MCF 10A (cell line): Measurements from ENCODE around the gene ZPBP. TPM values are rescaled to one million over a fixed set of nuclear protein-coding genes. Genes with fewer than 3 reads are reported as not detected.

Experiments
- Bru-seq: library from RNA; stranded (reverse); fragments of 400-500 nt; gene quantifications from one replicate; lab custom pipeline; 2021; lab: Mats Ljungman, UMichigan
- BruChase-seq, 2 experiments: library from RNA; stranded (reverse); fragments of 400-500 nt; gene quantifications; one replicate each; lab custom pipeline; 2021; lab: Mats Ljungman, UMichigan
- BruUV-seq: library from RNA; stranded (reverse); fragments of 400-500 nt; replicated peaks from 2 replicates; lab custom pipeline; 2021; lab: Mats Ljungman, UMichigan
- CTCF ChIA-PET: fragments of 300-600 bp; sonication (Branson Sonifier 250); formaldehyde crosslinking; extraction: SDS; loops from one replicate; lab custom pipeline; 2021; ENCODE audit warnings: antibody characterized with exemption, inconsistent platforms; lab: Yijun Ruan, JAX
- POLR2A ChIA-PET: fragments of 300-600, 350-650 bp; sonication (Branson Sonifier 250); formaldehyde crosslinking; extraction: SDS; loops from one replicate; lab custom pipeline; 2020; ENCODE audit warnings: antibody characterized with exemption, inconsistent platforms; lab: Yijun Ruan, JAX
- DNase-seq: peaks from one replicate; pipeline ENCODE4 v3.0.0-alpha.2; 2018; ENCODE audit not compliant: unreplicated experiment
- H3K27ac Mint-ChIP-seq: one replicate; pipeline ENCODE4 v1.8.0; 2022; ENCODE audit warnings: mild to moderate bottlenecking, low read depth, mixed read lengths; ENCODE audit not compliant: unreplicated experiment
- H3K27me3 Mint-ChIP-seq: one replicate; pipeline ENCODE4 v1.8.0; 2022; ENCODE audit warnings: mixed read lengths; ENCODE audit not compliant: insufficient read depth, unreplicated experiment
- H3K36me3 Mint-ChIP-seq: one replicate; pipeline ENCODE4 v1.8.0; 2022; ENCODE audit warnings: mild to moderate bottlenecking, moderate library complexity, mixed read lengths; ENCODE audit not compliant: insufficient read depth, unreplicated experiment
- H3K4me1 Mint-ChIP-seq: one replicate; pipeline ENCODE4 v1.8.0; 2022; ENCODE audit warnings: mixed read lengths; ENCODE audit not compliant: insufficient read depth, unreplicated experiment
- H3K4me3 Mint-ChIP-seq: one replicate; pipeline ENCODE4 v1.8.0; 2022; ENCODE audit warnings: mild to moderate bottlenecking, moderate library complexity, mixed read lengths; ENCODE audit not compliant: unreplicated experiment
- H3K9me3 Mint-ChIP-seq: one replicate; pipeline ENCODE4 v1.8.0; 2022; ENCODE audit warnings: mixed read lengths; ENCODE audit not compliant: unreplicated experiment
- CTCF ChIP-seq: fragments of 200-600 bp; IDR thresholded peaks from one replicate; pipeline ENCODE4 v1.8.0; 2022; ENCODE audit warnings: antibody characterized with exemption, mild to moderate bottlenecking; ENCODE audit not compliant: unreplicated experiment
- intact Hi-C: fragments of 100-400 bp; cut with micrococcal nuclease; formaldehyde crosslinking; loops from 2 replicates; pipeline ENCODE4 v1.14.1; 2022
- long read RNA-seq: library from polyadenylated mRNA; stranded (forward); transcript quantifications from one replicate; pipeline ENCODE4 v2.0.0, GENCODE V29; 2022
- total RNA-seq: library from RNA; stranded (reverse); gene quantifications from 2 replicates; pipeline ENCODE4 v1.2.3, GENCODE V29; 2022

ZPBP gene, protein sequence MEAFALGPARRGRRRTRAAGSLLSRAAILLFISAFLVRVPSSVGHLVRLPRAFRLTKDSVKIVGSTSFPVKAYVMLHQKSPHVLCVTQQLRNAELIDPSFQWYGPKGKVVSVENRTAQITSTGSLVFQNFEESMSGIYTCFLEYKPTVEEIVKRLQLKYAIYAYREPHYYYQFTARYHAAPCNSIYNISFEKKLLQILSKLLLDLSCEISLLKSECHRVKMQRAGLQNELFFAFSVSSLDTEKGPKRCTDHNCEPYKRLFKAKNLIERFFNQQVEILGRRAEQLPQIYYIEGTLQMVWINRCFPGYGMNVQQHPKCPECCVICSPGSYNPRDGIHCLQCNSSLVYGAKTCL
- total RNA-seq: not detected in 2 replicates
- not detected for Bru-seq, nascent RNA
- not detected for BruChase-seq, experiment 1, labeled RNA remaining after a 6-hour chase
- BruChase-seq, experiment 2, labeled RNA remaining after a 2-hour chase: percentile 0 among the genes with signal in this experiment
- long read RNA-seq: 0 reads

GRCh38 chr7:50092579-50093491 lies at the start of gene ZPBP:
TSS of gene ZPBP (minus strand) at chr7:50093246. CDS start at chr7:50093194, 52 bp downstream.
- Mint-ChIP-seq H3K4me3 (no peak within 1 kb of the TSS), H3K27ac (no peak within 1 kb of the TSS), H3K4me1 (no peaks in the 10 kb centered on the region), H3K27me3 (peaks cover 60% of the 10 kb centered on the region), H3K9me3 (no peaks in the 10 kb centered on the region), H3K36me3 (no peaks in the 10 kb centered on the region)
- peak; percentile 61 for TF ChIP-seq CTCF
- no TSS peak for BruUV-seq
- ChIA-PET POLR2A (no interaction called here), CTCF (interaction anchor here (0.6 to 2.7 kb wide), 24 partner anchors 10 to 1605 kb away, joined by 3 to 18 read pairs (median 4); no protein-coding TSS in a partner anchor)
- DNase-seq: peak; percentile 52
- intact Hi-C loops: loop anchor here (1.0 to 5.0 kb wide), 5 partner anchors 276 to 1274 kb away; no protein-coding TSS in a partner anchor

- Mint-ChIP-seq H3K27me3 (peaks cover 40% of the 10 kb centered on the region), H3K4me1 (no peaks in the 10 kb centered on the region), H3K9me3 (no peaks in the 10 kb centered on the region), H3K27ac (no peak overlapping the region), H3K36me3 (no peaks in the 10 kb centered on the region), H3K4me3 (no peak overlapping the region)
- DNase-seq: peak; percentile 53
- ChIA-PET CTCF (interaction anchor here (0.6 to 2.7 kb wide), 28 partner anchors 9 to 1151 kb away, joined by 3 to 15 read pairs (median 4); partner anchors contain the start of gene ZPBP), POLR2A (interaction anchor here (1.0 kb wide), 1 partner anchor 15 kb away, joined by 3 read pairs; no protein-coding TSS in a partner anchor)
- intact Hi-C loops: loop anchor here (1.0 to 5.0 kb wide), 3 partner anchors 226 to 1225 kb away; no protein-coding TSS in a partner anchor
- BruUV-seq: no TSS peak
- TF ChIP-seq CTCF: peak; percentile 51
These were observed 49.5 kb upstream of the ZPBP start for GRCh38 chr7:50142425-50143017.

GRCh38 chr7:50141854-50142253 lies 48.8 kb upstream of the ZPBP start:
- TF ChIP-seq CTCF: no peak
- BruUV-seq: no TSS peak
- Mint-ChIP-seq H3K4me1 (no peaks in the 10 kb centered on the region), H3K27me3 (peaks cover 35% of the 10 kb centered on the region), H3K4me3 (no peak overlapping the region), H3K9me3 (no peaks in the 10 kb centered on the region), H3K36me3 (no peaks in the 10 kb centered on the region), H3K27ac (no peak overlapping the region)
- ChIA-PET POLR2A (no interaction called here), CTCF (interaction anchor here (0.6 to 2.7 kb wide), 24 partner anchors 8 to 1151 kb away, joined by 3 to 15 read pairs (median 4); partner anchors contain the start of gene ZPBP)
- DNase-seq: no peak
- intact Hi-C loops: loop anchor here (1.0 to 5.0 kb wide), 3 partner anchors 227 to 1225 kb away; no protein-coding TSS in a partner anchor
